Mucosa of gallbladder (tissue), 1 donor: ENCODE data around the gene TPX2. TPM values are rescaled to one million over a fixed set of nuclear protein-coding genes. Genes with fewer than 3 reads are reported as not detected.
A peak's percentile ranks its signal among the peaks of the same experiment; 100 is the strongest.

Experiments used
- DNase-seq: peaks from one replicate; pipeline ENCODE4 v3.0.0-alpha.2; 2020; ENCODE audit warnings: low spot score
- total RNA-seq: library from RNA; stranded (reverse); gene quantifications from one replicate; pipeline ENCODE4 v1.2.1, GENCODE V29; 2021
- donor health status: DM: no; HTN: no; CAD: no.

TPX2 gene
- total RNA-seq, 1 donor from 2014 or later, result 2.6 TPM

GRCh38 chr20:31848088-31848999, 109.3 kb downstream of the TPX2 start:
- DNase-seq, result no peak

GRCh38 chr20:31849306-31849930, 110.3 kb downstream of the TPX2 start:
- peak; percentile 69 for DNase-seq

Other genes starting within 250 kb of the TPX2 start
- gene HM13, start 224.8 kb upstream of the TPX2 start, total RNA-seq, result 204 TPM
- 59.7 TPM for gene ID1, start 134.0 kb upstream of the TPX2 start, total RNA-seq
- gene COX4I2, start 101.4 kb upstream of the TPX2 start, total RNA-seq, result 3.8 TPM
- gene BCL2L1, start 16.4 kb upstream of the TPX2 start, total RNA-seq, result 191 TPM
- gene MYLK2, start 80.1 kb downstream of the TPX2 start, total RNA-seq, result not detected
- gene FOXS1, start 106.3 kb downstream of the TPX2 start, total RNA-seq, result 1.6 TPM
- gene DUSP15, start 131.2 kb downstream of the TPX2 start, total RNA-seq, result 2.8 TPM
- 0.29 TPM for gene TTLL9, start 131.3 kb downstream of the TPX2 start, total RNA-seq
- 12.1 TPM for gene PDRG1, start 212.8 kb downstream of the TPX2 start, total RNA-seq
- not detected for gene XKR7, start 228.9 kb downstream of the TPX2 start, total RNA-seq